Measurements from ENCODE around the gene KCNA2. TPM values are rescaled to one million over a fixed set of nuclear protein-coding genes. Genes with fewer than 3 reads are reported as not detected.

KCNA2 gene
- total RNA-seq, 1 donor: not detected

- no peak for DNase-seq (ENCODE audit: low read depth)
- H3K4me3 ChIP-seq (ENCODE audit: low read depth, low read length): no peak overlapping the region
- TF ChIP-seq, protein P1, sequence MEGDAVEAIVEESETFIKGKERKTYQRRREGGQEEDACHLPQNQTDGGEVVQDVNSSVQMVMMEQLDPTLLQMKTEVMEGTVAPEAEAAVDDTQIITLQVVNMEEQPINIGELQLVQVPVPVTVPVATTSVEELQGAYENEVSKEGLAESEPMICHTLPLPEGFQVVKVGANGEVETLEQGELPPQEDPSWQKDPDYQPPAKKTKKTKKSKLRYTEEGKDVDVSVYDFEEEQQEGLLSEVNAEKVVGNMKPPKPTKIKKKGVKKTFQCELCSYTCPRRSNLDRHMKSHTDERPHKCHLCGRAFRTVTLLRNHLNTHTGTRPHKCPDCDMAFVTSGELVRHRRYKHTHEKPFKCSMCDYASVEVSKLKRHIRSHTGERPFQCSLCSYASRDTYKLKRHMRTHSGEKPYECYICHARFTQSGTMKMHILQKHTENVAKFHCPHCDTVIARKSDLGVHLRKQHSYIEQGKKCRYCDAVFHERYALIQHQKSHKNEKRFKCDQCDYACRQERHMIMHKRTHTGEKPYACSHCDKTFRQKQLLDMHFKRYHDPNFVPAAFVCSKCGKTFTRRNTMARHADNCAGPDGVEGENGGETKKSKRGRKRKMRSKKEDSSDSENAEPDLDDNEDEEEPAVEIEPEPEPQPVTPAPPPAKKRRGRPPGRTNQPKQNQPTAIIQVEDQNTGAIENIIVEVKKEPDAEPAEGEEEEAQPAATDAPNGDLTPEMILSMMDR (IDR thresholded peaks at IDR 0.05; ENCODE audit: insufficient read depth, low read depth, low read length): no peak
Measured at GRCh38 chr1:110610696-110611286, 4.6 kb upstream of the KCNA2 start.

DNA sequence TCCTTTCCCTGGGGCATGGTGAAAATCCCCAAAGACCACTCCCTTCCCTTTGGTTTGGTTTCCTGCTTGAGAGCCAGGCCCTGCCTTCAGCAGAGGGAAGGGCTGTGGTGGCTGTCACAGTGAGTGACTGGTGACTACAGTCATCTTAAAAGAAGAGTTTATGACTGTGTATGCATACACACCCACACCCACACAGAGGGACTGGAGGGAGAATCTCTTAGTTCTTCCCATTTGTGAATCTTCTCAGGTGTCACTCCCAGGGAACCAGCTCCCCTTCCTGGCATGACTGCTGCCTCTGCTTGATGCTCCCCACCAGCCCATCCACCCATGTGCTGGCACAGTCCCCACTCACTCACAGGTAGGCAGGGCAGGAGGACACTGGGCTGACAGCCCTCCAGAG, 3.9 kb upstream of the KCNA2 start:
- no peak overlapping the region for H3K4me3 ChIP-seq (ENCODE audit: low read depth, low read length)
- TF ChIP-seq, protein P1 (IDR thresholded peaks at IDR 0.05; ENCODE audit: insufficient read depth, low read depth, low read length): no peak
- no peak for DNase-seq (ENCODE audit: low read depth)

GRCh38 chr1:110608247-110608646, 2.1 kb upstream of the KCNA2 start:
- H3K4me3 ChIP-seq (ENCODE audit: low read depth, low read length): no peak overlapping the region
- no peak for DNase-seq (ENCODE audit: low read depth)
- TF ChIP-seq, protein P1 (IDR thresholded peaks at IDR 0.05; ENCODE audit: insufficient read depth, low read depth, low read length): no peak

DNA sequence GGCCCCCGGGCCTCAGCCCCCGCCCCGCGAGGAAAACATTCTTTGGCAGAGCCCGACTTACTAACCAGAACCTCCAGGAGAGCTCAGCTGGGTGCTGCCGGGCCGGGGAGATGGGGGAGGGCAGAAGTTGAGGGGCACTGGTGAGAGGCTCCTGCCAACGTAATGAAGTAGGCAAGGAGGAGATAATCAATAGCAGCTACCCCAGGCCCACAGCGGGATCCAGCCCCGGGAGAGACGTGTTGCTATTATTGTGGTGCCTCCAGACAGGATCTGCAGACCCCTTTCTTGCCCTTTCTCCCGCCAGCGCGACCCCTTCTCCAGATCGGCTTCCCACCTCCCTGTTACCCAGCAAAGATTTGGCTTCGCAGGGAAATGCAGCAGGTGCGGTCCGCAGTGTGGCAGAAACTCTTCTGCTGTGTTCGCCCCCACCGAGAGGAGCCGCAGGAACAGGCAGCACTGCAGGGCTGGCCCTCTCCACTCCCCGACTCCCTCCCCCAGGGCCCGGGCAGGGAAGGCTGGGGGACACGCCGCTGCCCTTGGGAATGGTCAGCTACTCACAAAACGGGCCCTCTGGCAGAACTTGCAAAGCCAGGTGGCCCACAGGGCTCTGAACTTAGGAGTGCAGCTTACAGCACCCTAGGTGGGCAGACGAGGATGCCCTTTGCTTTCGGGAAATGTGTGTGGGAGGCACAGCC, 1.5 kb upstream of the KCNA2 start:
- TF ChIP-seq, protein P1 (IDR thresholded peaks at IDR 0.05; ENCODE audit: insufficient read depth, low read depth, low read length): no peak
- no peak for DNase-seq (ENCODE audit: low read depth)
- no peak overlapping the region for H3K4me3 ChIP-seq (ENCODE audit: low read depth, low read length)

DNA sequence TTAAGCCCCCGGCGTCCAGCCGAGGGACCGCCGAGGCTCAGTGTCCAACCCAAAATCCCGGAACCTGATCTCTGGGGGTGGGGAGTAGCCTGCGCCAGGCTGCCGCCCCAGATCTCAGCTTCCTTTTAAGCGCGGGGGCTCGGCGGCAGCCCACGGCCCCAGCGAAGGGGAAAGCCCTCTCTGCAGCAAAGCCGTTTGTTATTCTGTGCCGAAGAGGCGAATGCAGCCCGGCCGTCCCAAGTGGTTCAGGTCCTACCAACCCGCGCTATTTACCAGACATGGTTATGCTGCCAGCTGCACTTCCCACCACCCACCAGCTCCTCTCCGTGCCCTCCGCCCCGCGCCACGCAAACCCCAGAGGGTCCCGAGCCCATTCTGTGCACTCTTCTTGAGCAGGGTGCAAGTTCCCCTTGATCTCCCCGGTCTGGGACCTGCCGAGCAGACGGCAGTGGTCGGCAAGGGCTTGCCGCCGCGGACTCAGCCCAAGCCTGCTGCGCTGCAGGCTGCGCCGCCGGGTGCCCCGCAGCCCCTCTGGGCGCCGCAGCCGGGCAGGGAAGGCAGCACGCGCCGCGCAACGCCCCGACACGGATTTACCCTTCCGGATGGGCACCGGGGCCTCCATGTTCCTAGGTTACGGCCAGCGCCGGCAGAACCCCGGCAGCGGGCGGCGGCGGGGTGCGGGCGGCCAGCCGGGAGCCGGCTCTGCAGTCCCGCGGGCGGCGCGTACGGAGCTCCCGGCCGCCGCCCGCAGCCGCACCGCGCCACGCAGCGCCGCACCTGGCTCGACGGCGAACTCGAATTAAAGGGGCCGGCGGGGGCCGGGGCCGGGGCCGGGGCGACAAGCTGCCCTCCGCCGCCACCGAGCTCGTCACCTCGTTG, 738 bp upstream of the KCNA2 start:
- DNase-seq (ENCODE audit: low read depth): no peak
- H3K4me3 ChIP-seq (ENCODE audit: low read depth, low read length): no peak overlapping the region
- TF ChIP-seq, protein P1 (IDR thresholded peaks at IDR 0.05; ENCODE audit: insufficient read depth, low read depth, low read length): no peak

DNA sequence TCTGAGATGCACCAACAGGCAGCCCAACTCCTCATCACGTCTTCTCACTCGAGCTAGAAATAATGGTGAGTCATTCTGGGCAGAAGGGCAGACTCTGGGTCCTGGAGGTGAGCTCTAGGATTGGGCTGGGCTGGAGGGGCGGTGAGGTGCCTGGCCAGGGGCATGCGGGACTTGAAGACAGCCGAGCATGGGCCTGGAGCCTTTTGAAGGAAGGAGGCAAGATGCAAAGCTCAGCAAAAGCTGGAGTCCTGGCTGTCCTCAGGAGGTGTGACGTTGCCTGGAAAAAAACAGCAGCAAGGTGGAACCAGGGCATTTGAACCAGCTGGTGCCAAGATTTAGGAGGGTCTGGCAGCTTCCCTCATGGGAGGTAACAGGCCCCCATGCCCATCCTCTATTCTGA, 712 bp downstream of the KCNA2 start:
- TF ChIP-seq, protein P1 (IDR thresholded peaks at IDR 0.05; ENCODE audit: insufficient read depth, low read depth, low read length): no peak
- H3K4me3 ChIP-seq (ENCODE audit: low read depth, low read length): no peak overlapping the region
- DNase-seq (ENCODE audit: low read depth): no peak

Measured in fibroblast of villous mesenchyme (primary cell).